Measurements from ENCODE around the gene ADGRD2. TPM values are rescaled to one million over a fixed set of nuclear protein-coding genes. Genes with fewer than 3 reads are reported as not detected.
"Not testable (repeated sequence)": the region's sequence is repeated elsewhere in the genome, so short reads cannot be mapped to it uniquely, and the experiment has no call there.

The ADGRD2 gene
- polyA plus RNA-seq, 2 of the 4 experiments (the other 2 are of a cell fraction) = not detected

GRCh38 chr9:124423591-124423990, 26.7 kb upstream of the ADGRD2 start:
- Histone ChIP-seq H3K9me3 (no peaks in the 10 kb centered on the region), H3K4me2 (0 out of 3 replicates have a peak overlapping the region, but pooled peaks have one; percentile 14), H3K4me3 (no peak overlapping the region), H3K4me1 (no peaks in the 10 kb centered on the region), H3K27ac (no peak overlapping the region)
- ATAC-seq = no peak
- POLR2A ChIA-PET = no interaction called here
- CTCF ChIA-PET = interaction anchor here (1.0 to 2.2 kb wide), 5 partner anchors 12 to 112 kb away, joined by 4 to 9 read pairs (median 5); no protein-coding TSS in a partner anchor
- DNase-seq (ENCODE audit: low read depth in 1 of 2, low spot score in 1 of 2) = no peak
- FAIRE-seq = no peak
- 38% methylated on average over 11 of the region's 11 CpGs for WGBS (ENCODE audit: missing lambda C conversion rate)
- TF ChIP-seq CHD4 (IDR thresholded peaks at IDR 0.05; ENCODE audit: borderline replicate concordance) (no peak), RARB (CRISPR knock-in tag; IDR thresholded peaks at IDR 0.05) (no peak), USF2 (IDR thresholded peaks at IDR 0.05) (no peak), ATOH8 (CRISPR knock-in tag; IDR thresholded peaks at IDR 0.05; ENCODE audit: low read depth) (no peak)

- POLR2A ChIA-PET; H3K4me2 ChIP-seq; H3K4me3 ChIP-seq; H3K27ac ChIP-seq; FAIRE-seq; H3K4me1 ChIP-seq; ATAC-seq; H3K9me3 ChIP-seq; DNase-seq (ENCODE audit: low read depth in 1 of 2, low spot score in 1 of 2): not testable (repeated sequence)
- WGBS (ENCODE audit: missing lambda C conversion rate) = 83% methylated on average over 12 of the region's 12 CpGs
- CTCF ChIA-PET = interaction anchor here (1.3 kb wide), 1 partner anchor 111 kb away, joined by 5 read pairs; no protein-coding TSS in a partner anchor
These were observed 24.5 kb upstream of the ADGRD2 start for GRCh38 chr9:124425733-124426132.

GRCh38 chr9:124426361-124426760, 23.9 kb upstream of the ADGRD2 start:
- CTCF ChIA-PET = interaction anchor here (0.6 kb wide), 1 partner anchor 111 kb away, joined by 4 read pairs; no protein-coding TSS in a partner anchor
- ATAC-seq (no peak), FAIRE-seq (no peak), DNase-seq (ENCODE audit: low read depth in 1 of 2, low spot score in 1 of 2) (no peak)
- Histone ChIP-seq H3K4me1 (no peaks in the 10 kb centered on the region), H3K4me3 (no peak overlapping the region), H3K4me2 (no peak overlapping the region), H3K9me3 (no peaks in the 10 kb centered on the region), H3K27ac (no peak overlapping the region)
- POLR2A ChIA-PET = no interaction called here
- 76% methylated on average over 7 of the region's 7 CpGs for WGBS (ENCODE audit: missing lambda C conversion rate)
- TF ChIP-seq E2F6 (IDR thresholded peaks at IDR 0.05; ENCODE audit: borderline replicate concordance, low read depth) = no peak
- no peak for TF ChIP-seq CBX2 (IDR thresholded peaks at IDR 0.05; ENCODE audit: borderline replicate concordance, low read depth)
- TF ChIP-seq POLR2AphosphoS2 (conservative IDR thresholded peaks at IDR 0.05; ENCODE audit: low read length) = no peak
- no peak for TF ChIP-seq ZNF302 (CRISPR knock-in tag; IDR thresholded peaks at IDR 0.05)
- TF ChIP-seq NR3C1 (IDR thresholded peaks at IDR 0.05) = no peak
- no peak for TF ChIP-seq BCL3 (IDR thresholded peaks at IDR 0.05)
- no peak for TF ChIP-seq REST (IDR thresholded peaks at IDR 0.05)
- TF ChIP-seq SMC3 (IDR thresholded peaks at IDR 0.05) = no peak
- TF ChIP-seq PBX3 (IDR thresholded peaks at IDR 0.05) = no peak
- no peak for TF ChIP-seq CEBPB (IDR thresholded peaks at IDR 0.05)
- no peak for TF ChIP-seq RAD21 (conservative IDR thresholded peaks at IDR 0.05 in 1 of 2, IDR thresholded peaks at IDR 0.05 in 1 of 2)
- TF ChIP-seq JUNB (IDR thresholded peaks at IDR 0.05) = no peak
- TF ChIP-seq RNF2 (IDR thresholded peaks at IDR 0.05; ENCODE audit: borderline replicate concordance, low read depth) = no peak
- TF ChIP-seq EHF (CRISPR knock-in tag; IDR thresholded peaks at IDR 0.05) = no peak
- TF ChIP-seq HES2 (IDR thresholded peaks at IDR 0.05) = no peak
- TF ChIP-seq CHD4 (IDR thresholded peaks at IDR 0.05; ENCODE audit: borderline replicate concordance) = no peak
- no peak for TF ChIP-seq FOXS1 (CRISPR knock-in tag; IDR thresholded peaks at IDR 0.05)
- TF ChIP-seq HOXB5 (CRISPR knock-in tag; IDR thresholded peaks at IDR 0.05) = no peak
- TF ChIP-seq RARB (CRISPR knock-in tag; IDR thresholded peaks at IDR 0.05) = no peak
